Astrocyte of the spinal cord (primary cell): ENCODE measurements around the gene QRICH1.

Experiments
- DNase-seq: peaks from one replicate; pipeline ENCODE4 v3.0.0; 2011; ENCODE audit warnings: low read depth, low spot score
- H3K4me3 ChIP-seq: 2 replicates; pipeline ENCODE4 v1.5.1; 2011; ENCODE audit warnings: low read depth, mild to moderate bottlenecking, low read length, moderate library complexity
- CTCF ChIP-seq: IDR thresholded peaks from 2 replicates; pipeline ENCODE4 v1.5.1; 2012; ENCODE audit warnings: low read depth, mild to moderate bottlenecking, low read length, inconsistent platforms
- in situ Hi-C: cut with HindIII; loops from 2 replicates; pipeline ENCODE4 v1.10.0; 2017; ENCODE audit warnings: low sequenced_read_pairs

The QRICH1 gene

GRCh38 chr3:48985831-48986376 lies 108.0 kb downstream of the QRICH1 start:
- no peak overlapping the region for H3K4me3 ChIP-seq
- no peak for DNase-seq
- in situ Hi-C loops: no loop called here
- TF ChIP-seq CTCF: no peak

GRCh38 chr3:48984663-48985062 lies 109.2 kb downstream of the QRICH1 start:
- in situ Hi-C loops: no loop called here
- H3K4me3 ChIP-seq: no peak overlapping the region
- TF ChIP-seq CTCF: no peak
- no peak for DNase-seq

- no peak for DNase-seq
- no peak overlapping the region for H3K4me3 ChIP-seq
- no peak for TF ChIP-seq CTCF
- in situ Hi-C loops: no loop called here
Observed at GRCh38 chr3:48983096-48983495, 110.8 kb downstream of the QRICH1 start.

GRCh38 chr3:48982686-48983085 lies 111.2 kb downstream of the QRICH1 start:
- no peak for DNase-seq
- in situ Hi-C loops: no loop called here
- H3K4me3 ChIP-seq: no peak overlapping the region
- TF ChIP-seq CTCF: no peak

GRCh38 chr3:48982016-48982415 lies 111.9 kb downstream of the QRICH1 start:
- TF ChIP-seq CTCF: no peak

GRCh38 chr3:48980295-48980694 lies 113.6 kb downstream of the QRICH1 start:
- in situ Hi-C loops: no loop called here
- no peak for TF ChIP-seq CTCF
- DNase-seq: no peak
- H3K4me3 ChIP-seq: no peak overlapping the region

More at GRCh38 chr3:48982016-48982415, 111.9 kb downstream of the QRICH1 start:
- H3K4me3 ChIP-seq: no peak overlapping the region
- in situ Hi-C loops: no loop called here
- no peak for DNase-seq
